Measurements from ENCODE around the gene TPSD1.
A peak's percentile ranks its signal among the peaks of the same experiment; 100 is the strongest.
"Not testable (repeated sequence)": the region's sequence is repeated elsewhere in the genome, so short reads cannot be mapped to it uniquely, and the experiment has no call there.

TPSD1 gene

GRCh38 chr16:1283996-1284616 is 28.2 kb downstream of the TPSD1 start:
- DNase-seq = no peak

- DNase-seq = no peak
These were observed 30.0 kb downstream of the TPSD1 start for GRCh38 chr16:1285669-1286512.

- DNase-seq = no peak
These were observed 30.7 kb downstream of the TPSD1 start for GRCh38 chr16:1286513-1287094.

- DNase-seq = no peak
These were observed 32.3 kb downstream of the TPSD1 start for GRCh38 chr16:1287982-1288670.

- DNase-seq = no peak
These were observed 33.1 kb downstream of the TPSD1 start for GRCh38 chr16:1288813-1289476.

GRCh38 chr16:1289477-1289866 is 33.6 kb downstream of the TPSD1 start:
- no peak for DNase-seq

GRCh38 chr16:1290063-1290501 is 34.2 kb downstream of the TPSD1 start:
- DNase-seq = no peak

GRCh38 chr16:1290860-1291575 is 35.1 kb downstream of the TPSD1 start:
- DNase-seq = no peak

- no peak for DNase-seq
These were observed 35.7 kb downstream of the TPSD1 start for GRCh38 chr16:1291576-1291974.

- DNase-seq = not testable (repeated sequence)
These were observed 36.3 kb downstream of the TPSD1 start for GRCh38 chr16:1292208-1292607.

- DNase-seq = not testable (repeated sequence)
These were observed 36.9 kb downstream of the TPSD1 start for GRCh38 chr16:1292808-1293207.

GRCh38 chr16:1293921-1294656 is 38.2 kb downstream of the TPSD1 start:
- no peak for DNase-seq

- no peak for DNase-seq
These were observed 39.6 kb downstream of the TPSD1 start for GRCh38 chr16:1295465-1295864.

GRCh38 chr16:1296688-1297017 is 40.8 kb downstream of the TPSD1 start:
- not testable (repeated sequence) for DNase-seq

- no peak for DNase-seq
These were observed 41.3 kb downstream of the TPSD1 start for GRCh38 chr16:1297018-1297696.

- no peak for DNase-seq
These were observed 42.5 kb downstream of the TPSD1 start for GRCh38 chr16:1298406-1298805.

- DNase-seq = no peak
These were observed 43.4 kb downstream of the TPSD1 start for GRCh38 chr16:1299012-1299867.

- DNase-seq = no peak
These were observed 44.0 kb downstream of the TPSD1 start for GRCh38 chr16:1299868-1300203.

- DNase-seq = peak; percentile 32
These were observed 45.0 kb downstream of the TPSD1 start for GRCh38 chr16:1300664-1301476.

Data from fibroblast of upper back skin (primary cell).